HG02938 (cell line): ENCODE measurements around the gene PCDHB10.
"Not testable (repeated sequence)": the region's sequence is repeated elsewhere in the genome, so short reads cannot be mapped to it uniquely, and the experiment has no call there.

ENCODE experiments used
- ATAC-seq: cut with Tn5 transposase; IDR thresholded peaks from one replicate; pipeline ENCODE4 v1.9.1; 2021; ENCODE audit warnings: mild to moderate bottlenecking, moderate library complexity; ENCODE audit not compliant: unreplicated experiment

The PCDHB10 gene

GRCh38 chr5:141192110-141192725 is at the start of gene PCDHB10:
Gene PCDHB10 (plus strand): TSS chr5:141192353. CDS start chr5:141192553, 200 bp downstream.
- ATAC-seq: no peak

- no peak for ATAC-seq
Observed at GRCh38 chr5:141149812-141150211, 42.3 kb upstream of the PCDHB10 start, which contains the start of gene PCDHB6. Gene PCDHB6 (plus strand): TSS chr5:141150057. CDS start chr5:141150258, 201 bp downstream.

- ATAC-seq: no peak
Observed at GRCh38 chr5:141150224-141150992, 41.7 kb upstream of the PCDHB10 start.

GRCh38 chr5:141150993-141151325 is 41.2 kb upstream of the PCDHB10 start:
- ATAC-seq: no peak

- not testable (repeated sequence) for ATAC-seq
Observed at GRCh38 chr5:141151632-141152031, 40.5 kb upstream of the PCDHB10 start.

- ATAC-seq: not testable (repeated sequence)
Observed at GRCh38 chr5:141152096-141152495, 40.1 kb upstream of the PCDHB10 start.

- ATAC-seq: no peak
Observed at GRCh38 chr5:141155540-141156374, 36.4 kb upstream of the PCDHB10 start.

GRCh38 chr5:141157356-141157755 is 34.8 kb upstream of the PCDHB10 start:
- ATAC-seq: not testable (repeated sequence)

- ATAC-seq: not testable (repeated sequence)
Observed at GRCh38 chr5:141157901-141158300, 34.3 kb upstream of the PCDHB10 start.

GRCh38 chr5:141172381-141173204 is 19.6 kb upstream of the PCDHB10 start, which contains the start of gene PCDHB7:
Gene PCDHB7 (plus strand): TSS chr5:141172644. CDS start chr5:141172836, 192 bp downstream.
- ATAC-seq: no peak

GRCh38 chr5:141174291-141175104 is 17.7 kb upstream of the PCDHB10 start:
- not testable (repeated sequence) for ATAC-seq

GRCh38 chr5:141175933-141176332 is 16.2 kb upstream of the PCDHB10 start:
- no peak for ATAC-seq

- ATAC-seq: not testable (repeated sequence)
Observed at GRCh38 chr5:141177577-141178191, 14.5 kb upstream of the PCDHB10 start, which contains the start of gene PCDHB8. Gene PCDHB8 (plus strand): TSS chr5:141177790. CDS start chr5:141178035, 245 bp downstream.

GRCh38 chr5:141179371-141179770 is 12.8 kb upstream of the PCDHB10 start:
- ATAC-seq: not testable (repeated sequence)

- not testable (repeated sequence) for ATAC-seq
Observed at GRCh38 chr5:141179876-141180275, 12.3 kb upstream of the PCDHB10 start.

GRCh38 chr5:141180313-141180712 is 11.8 kb upstream of the PCDHB10 start:
- ATAC-seq: no peak

- no peak for ATAC-seq
Observed at GRCh38 chr5:141182248-141182647, 9.9 kb upstream of the PCDHB10 start, which contains the start of gene PCDHB16. Gene PCDHB16 (plus strand): TSS chr5:141182387. CDS start chr5:141182560, 173 bp downstream.

GRCh38 chr5:141184117-141184855 is 7.9 kb upstream of the PCDHB10 start:
- ATAC-seq: not testable (repeated sequence)
